Measurements from ENCODE around the gene MRGPRX1.
"Not testable (repeated sequence)": the region's sequence is repeated elsewhere in the genome, so short reads cannot be mapped to it uniquely, and the experiment has no call there.

Gene MRGPRX1

GRCh38 chr11:18907391-18907790 is 31.8 kb downstream of the MRGPRX1 start:
- TF ChIP-seq, protein P1, sequence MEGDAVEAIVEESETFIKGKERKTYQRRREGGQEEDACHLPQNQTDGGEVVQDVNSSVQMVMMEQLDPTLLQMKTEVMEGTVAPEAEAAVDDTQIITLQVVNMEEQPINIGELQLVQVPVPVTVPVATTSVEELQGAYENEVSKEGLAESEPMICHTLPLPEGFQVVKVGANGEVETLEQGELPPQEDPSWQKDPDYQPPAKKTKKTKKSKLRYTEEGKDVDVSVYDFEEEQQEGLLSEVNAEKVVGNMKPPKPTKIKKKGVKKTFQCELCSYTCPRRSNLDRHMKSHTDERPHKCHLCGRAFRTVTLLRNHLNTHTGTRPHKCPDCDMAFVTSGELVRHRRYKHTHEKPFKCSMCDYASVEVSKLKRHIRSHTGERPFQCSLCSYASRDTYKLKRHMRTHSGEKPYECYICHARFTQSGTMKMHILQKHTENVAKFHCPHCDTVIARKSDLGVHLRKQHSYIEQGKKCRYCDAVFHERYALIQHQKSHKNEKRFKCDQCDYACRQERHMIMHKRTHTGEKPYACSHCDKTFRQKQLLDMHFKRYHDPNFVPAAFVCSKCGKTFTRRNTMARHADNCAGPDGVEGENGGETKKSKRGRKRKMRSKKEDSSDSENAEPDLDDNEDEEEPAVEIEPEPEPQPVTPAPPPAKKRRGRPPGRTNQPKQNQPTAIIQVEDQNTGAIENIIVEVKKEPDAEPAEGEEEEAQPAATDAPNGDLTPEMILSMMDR (IDR thresholded peaks at IDR 0.05; ENCODE audit: insufficient read depth, missing control alignments): no peak
- DNase-seq (ENCODE audit: insufficient read length, low spot score) (no peak), FAIRE-seq (no peak)

DNA sequence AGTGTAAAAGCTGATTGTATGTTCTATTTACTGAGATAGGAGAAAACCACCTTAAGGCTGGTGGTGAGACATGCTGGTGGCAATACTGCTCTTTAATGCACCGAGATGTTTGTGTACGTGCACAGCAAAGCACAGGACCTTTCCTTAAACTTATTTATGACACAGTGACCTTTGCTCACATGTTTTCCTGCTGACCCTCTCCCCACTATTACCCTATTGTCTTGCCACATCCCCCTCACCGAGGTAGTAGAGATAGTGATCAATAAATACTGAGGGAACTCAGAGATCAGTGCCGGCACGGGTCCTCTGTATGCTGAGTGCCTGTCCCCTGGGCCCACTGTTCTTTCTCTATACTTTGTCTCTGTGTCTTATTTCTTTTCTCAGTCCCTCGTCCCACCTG is 38.6 kb downstream of the MRGPRX1 start:
- not testable (repeated sequence) for DNase-seq (ENCODE audit: insufficient read length, low spot score); FAIRE-seq

DNA sequence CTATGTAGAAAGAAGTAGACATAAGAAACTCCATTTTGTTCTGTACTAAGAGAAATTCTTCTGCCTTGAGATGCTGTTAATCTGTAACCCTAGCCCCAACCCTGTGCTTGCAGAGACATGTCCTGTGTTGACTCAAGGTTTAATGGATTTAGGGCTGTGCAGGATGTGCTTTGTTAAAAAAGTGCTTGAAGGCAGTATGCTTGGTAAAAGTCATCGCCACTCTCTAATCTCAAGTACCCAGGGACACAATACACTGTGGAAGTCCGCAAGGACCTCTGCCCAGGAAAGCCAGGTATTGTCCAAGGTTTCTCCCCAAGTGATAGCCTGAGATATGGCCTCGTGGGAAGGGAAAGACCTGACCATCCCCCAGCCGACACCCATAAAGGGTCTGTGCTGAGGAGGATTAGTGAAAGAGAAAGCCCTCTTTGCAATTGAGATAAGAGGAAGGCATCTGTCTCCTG is 39.0 kb downstream of the MRGPRX1 start:
- DNase-seq (ENCODE audit: insufficient read length, low spot score); FAIRE-seq: not testable (repeated sequence)

GRCh38 chr11:18891712-18892111 is 47.5 kb downstream of the MRGPRX1 start:
- not testable (repeated sequence) for FAIRE-seq; DNase-seq (ENCODE audit: insufficient read length, low spot score)

GRCh38 chr11:18890615-18891014 is 48.6 kb downstream of the MRGPRX1 start:
- FAIRE-seq: no peak
- TF ChIP-seq, protein P1 (IDR thresholded peaks at IDR 0.05; ENCODE audit: insufficient read depth, missing control alignments): no peak
- DNase-seq (ENCODE audit: insufficient read length, low spot score): no peak
